Fibroblast of skin of right quadriceps (primary cell): Measurements from ENCODE around the gene CRIP3.

ENCODE experiments used
- DNase-seq: peaks from one replicate; pipeline ENCODE4 v3.0.0-alpha.2; 2013

Gene CRIP3

GRCh38 chr6:43286980-43287716 lies 21.5 kb downstream of the CRIP3 start:
- no peak for DNase-seq

GRCh38 chr6:43286456-43286979 lies 22.1 kb downstream of the CRIP3 start:
- DNase-seq: no peak

GRCh38 chr6:43285832-43286231 lies 22.8 kb downstream of the CRIP3 start:
- no peak for DNase-seq

GRCh38 chr6:43284991-43285781 lies 23.4 kb downstream of the CRIP3 start:
- DNase-seq: no peak

- DNase-seq: no peak
These were observed 24.7 kb downstream of the CRIP3 start for GRCh38 chr6:43283905-43284304.

GRCh38 chr6:43283514-43283901 lies 25.1 kb downstream of the CRIP3 start:
- no peak for DNase-seq

- DNase-seq: no peak
These were observed 25.8 kb downstream of the CRIP3 start for GRCh38 chr6:43282636-43283513.

- no peak for DNase-seq
These were observed 26.6 kb downstream of the CRIP3 start for GRCh38 chr6:43282060-43282459.

- no peak for DNase-seq
These were observed 28.4 kb downstream of the CRIP3 start for GRCh38 chr6:43280234-43280633.

GRCh38 chr6:43278524-43279078 lies 30.0 kb downstream of the CRIP3 start:
- DNase-seq: peak; percentile 68

- DNase-seq: peak; percentile 46
These were observed 30.7 kb downstream of the CRIP3 start for GRCh38 chr6:43277643-43278523.

GRCh38 chr6:43277306-43277642 lies 31.4 kb downstream of the CRIP3 start:
- no peak for DNase-seq

- DNase-seq: no peak
These were observed 31.9 kb downstream of the CRIP3 start for GRCh38 chr6:43276577-43277305.

- DNase-seq: no peak
These were observed 32.6 kb downstream of the CRIP3 start for GRCh38 chr6:43275801-43276576.

GRCh38 chr6:43274916-43275597 lies 33.6 kb downstream of the CRIP3 start:
- no peak for DNase-seq

- no peak for DNase-seq
These were observed 34.3 kb downstream of the CRIP3 start for GRCh38 chr6:43274127-43274915.

- no peak for DNase-seq
These were observed 34.9 kb downstream of the CRIP3 start for GRCh38 chr6:43273707-43274106.

GRCh38 chr6:43271944-43272343 lies 36.7 kb downstream of the CRIP3 start:
- DNase-seq: no peak
